UCSD-AML1 (cell line): ENCODE results near the gene CYP2U1.

Experiments
- DNase-seq: peaks from one replicate; lab custom pipeline; 2025; ENCODE audit not compliant: unreplicated experiment; lab: John Stamatoyannopoulos, UW

The CYP2U1 gene

DNA sequence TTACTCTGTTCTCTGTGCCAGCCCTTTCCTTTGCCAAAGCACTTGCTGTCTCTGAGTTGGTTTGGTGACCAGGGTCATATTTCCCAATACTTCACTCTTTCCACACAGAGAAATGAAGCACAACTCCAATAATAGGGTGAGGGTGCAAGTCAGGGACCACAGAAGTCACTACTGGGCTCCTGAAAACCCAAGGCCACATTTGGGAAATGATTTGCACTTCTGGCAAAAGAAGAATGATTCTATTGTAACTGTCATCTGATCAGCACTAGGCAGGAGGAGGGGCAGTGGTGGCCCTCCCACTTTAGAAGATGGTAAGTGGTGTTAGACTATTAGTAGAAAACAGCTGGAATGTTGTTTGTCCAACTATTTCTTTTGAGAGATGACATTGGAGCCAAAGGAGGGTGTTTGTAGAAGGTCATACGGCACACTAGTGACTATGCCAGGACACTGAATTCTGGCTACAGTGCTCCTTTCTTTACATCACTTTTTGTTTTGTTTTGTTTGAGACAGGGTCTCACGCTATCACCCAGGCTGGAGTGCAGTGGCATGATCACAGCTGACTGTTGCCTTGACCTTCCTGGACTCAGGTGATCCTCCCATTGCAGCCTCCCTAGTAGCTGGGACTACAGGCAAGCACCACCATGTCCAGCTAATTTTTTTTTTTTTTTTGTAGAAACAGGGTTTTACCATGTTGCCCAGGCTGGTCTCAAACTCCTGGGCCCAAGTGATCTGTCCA lies 47.5 kb downstream of the CYP2U1 start:
- no peak for DNase-seq

DNA sequence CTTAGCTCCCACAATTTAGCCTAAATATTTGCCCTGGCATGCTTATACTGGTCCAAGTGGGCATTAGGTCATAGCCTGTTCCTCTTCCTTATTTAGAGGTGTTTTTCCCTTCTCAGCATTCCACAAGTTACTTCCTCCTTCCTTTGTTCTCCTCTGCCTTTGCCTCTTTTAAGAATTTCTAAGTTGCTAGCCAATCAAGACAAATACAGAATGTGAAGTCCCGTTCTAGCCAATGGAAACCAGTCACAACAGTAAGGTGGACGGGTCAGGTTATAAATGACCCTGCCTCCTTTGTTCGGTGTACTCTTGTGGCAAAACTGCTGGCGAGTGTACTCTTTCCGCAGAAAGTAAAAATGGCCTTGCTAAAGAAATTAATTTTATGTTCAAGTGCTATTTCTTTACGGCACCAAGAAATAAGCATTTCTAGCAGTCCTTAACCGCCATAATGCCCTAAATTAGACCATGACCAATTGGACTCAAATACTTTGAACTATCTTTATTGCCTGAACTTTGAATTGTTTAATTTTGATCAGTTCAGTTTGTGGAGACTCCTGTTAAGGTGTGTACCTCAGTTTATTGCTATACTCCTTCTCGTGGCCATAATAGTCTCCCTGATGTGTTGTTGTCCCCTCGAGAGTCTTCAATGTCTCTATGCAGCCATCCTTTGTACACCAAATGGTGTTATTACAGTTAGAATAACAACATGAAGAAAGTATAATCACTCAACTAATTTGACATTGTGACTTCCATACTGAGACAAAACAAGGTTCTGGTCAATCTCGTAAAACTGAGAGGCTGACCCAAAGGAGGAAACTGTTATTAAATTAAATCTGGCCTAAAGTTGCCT lies 56.8 kb downstream of the CYP2U1 start:
- no peak for DNase-seq

DNA sequence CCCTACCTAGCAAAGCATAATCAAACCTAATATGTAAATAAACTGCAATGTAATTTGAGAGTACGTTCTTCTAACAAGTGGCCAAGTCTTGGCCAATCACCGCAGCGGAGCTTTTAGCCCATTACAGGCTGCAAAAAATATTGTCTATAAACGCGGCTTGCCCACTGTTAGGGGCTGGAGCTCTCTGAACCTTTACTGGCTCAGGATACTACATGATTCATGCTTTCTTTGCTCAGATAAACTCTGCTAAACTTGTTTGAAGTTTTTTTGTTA lies 57.4 kb downstream of the CYP2U1 start:
- no peak for DNase-seq

DNA sequence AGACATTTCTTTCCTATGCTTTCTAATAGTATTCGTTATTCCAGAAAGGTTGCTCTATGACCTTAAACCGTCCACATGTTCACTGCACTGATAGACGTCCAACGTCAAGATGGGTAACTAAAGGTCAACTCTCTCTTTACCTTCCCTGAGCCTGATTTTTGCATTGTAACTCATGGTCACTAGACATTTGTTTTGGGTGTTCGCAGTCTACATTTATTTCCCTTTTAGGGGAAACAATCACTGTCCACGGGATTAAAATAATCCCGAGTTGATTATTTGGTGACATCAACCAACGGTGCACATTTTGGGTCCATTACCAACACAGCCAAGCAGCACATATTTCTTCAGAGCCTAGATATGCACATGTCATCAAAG lies 57.8 kb downstream of the CYP2U1 start:
- DNase-seq, result no peak

DNA sequence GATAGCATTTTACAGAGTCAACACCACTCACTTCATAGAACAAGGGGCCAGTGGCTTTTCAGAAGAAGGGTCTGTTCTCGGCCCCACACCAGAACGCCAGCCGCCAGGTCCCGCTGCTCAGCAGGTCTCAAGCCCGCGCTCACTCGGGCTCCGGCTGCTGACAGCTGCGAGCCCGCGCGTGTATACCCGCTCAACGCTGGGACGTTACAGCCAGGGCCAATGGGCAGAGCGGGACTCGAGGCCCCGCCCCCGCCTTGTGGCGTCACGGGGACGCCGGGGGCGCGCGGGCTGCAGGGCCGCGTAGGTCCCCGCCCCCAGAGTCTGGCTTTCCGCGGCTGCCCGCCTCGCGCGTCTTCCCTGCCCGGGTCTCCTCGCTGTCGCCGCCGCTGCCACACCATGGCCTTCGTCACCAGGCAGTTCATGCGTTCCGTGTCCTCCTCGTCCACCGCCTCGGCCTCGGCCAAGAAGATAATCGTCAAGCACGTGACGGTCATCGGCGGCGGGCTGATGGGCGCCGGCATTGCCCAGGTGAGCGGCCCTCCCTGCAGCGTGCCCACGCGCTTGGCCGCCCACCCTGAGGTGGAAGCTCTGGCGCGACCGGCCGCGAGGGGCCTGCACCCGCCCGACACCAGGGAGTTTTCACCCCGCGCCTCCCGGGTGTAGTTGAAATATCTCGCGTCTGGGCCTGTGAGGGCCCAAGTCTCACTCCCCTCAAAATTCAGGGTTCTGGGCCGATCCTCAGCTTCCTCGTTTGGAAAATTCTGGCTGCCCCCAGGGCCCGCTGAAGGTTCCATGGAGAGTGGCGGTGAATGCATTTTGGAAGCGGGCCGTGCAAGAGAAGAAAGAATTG lies 58.4 kb downstream of the CYP2U1 start, which contains the start of gene HADH:
HADH (plus strand) TSS at position 353 of the 850 bp plus-strand sequence; CDS start at position 397, 44 bp downstream.
- peak; percentile 94 for DNase-seq

DNA sequence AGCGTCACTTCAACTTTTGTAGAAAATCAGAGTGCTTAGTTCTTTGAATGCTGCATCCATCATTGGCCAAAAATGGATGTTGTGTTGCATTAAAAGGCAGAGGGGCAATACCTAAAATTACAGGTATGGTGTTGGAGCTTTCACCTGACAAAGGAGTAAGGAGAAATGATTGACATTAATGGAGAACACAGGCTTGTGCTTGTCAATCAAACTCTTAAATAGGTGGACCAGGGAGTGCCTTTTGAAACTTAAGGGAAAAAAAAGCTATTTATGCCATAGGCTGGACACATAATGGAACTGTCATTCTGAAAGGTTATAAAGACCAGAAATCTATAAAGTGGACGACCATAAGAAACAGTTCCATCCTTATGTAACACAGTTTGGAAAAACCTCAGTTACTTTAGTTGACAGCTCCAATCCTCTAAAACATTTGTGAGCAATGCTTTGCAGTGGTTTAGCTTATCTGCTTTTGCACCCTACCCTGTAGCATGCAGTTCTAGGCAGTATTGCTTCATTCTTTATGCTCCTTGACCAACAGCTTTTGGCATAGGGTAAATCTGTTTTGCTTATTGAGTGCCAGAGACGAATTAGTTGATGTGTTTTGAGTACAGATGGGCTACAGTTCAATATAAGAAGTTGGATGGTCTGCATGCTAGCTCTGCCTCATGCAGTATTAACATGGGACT lies 60.7 kb downstream of the CYP2U1 start:
- DNase-seq, result no peak

DNA sequence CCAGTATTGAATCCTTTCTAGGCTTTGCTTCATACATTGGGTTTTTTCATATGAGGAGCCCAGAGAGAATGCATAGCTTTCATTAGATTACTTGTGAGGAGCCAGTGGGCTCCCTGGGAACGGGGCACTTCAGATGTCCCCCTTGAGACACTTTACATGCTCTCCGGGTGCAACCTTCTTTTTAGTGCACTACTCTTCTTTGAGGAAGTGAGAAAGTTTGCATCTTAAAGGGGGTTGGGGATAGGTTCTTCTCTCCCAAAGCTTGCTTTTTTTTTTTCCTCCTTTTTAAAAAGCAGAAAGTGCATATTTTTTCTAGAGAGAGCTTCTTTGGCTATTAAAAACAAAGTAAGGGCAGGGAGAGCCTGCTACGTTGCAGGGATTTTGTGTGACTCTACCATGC lies 62.6 kb downstream of the CYP2U1 start:
- DNase-seq, result no peak

DNA sequence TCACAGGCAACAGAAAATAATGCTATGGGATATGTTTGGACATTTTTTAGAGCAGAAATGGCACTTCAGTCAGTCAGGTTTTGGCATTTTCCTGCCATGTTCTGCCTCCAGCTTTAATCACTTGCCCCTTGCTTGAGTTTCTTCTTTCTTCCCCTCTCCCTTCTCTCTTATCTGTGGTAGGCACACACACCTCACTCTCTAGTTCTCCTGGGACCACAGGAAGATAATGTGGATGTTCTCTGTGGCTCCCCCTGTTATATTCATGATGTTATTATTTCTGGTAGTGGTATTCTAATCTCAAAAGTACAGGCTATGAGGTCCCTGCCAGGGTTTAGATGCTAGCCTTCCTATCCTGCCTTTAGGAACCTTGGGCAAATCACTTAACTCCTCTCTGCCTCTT lies 63.5 kb downstream of the CYP2U1 start:
- no peak for DNase-seq

DNA sequence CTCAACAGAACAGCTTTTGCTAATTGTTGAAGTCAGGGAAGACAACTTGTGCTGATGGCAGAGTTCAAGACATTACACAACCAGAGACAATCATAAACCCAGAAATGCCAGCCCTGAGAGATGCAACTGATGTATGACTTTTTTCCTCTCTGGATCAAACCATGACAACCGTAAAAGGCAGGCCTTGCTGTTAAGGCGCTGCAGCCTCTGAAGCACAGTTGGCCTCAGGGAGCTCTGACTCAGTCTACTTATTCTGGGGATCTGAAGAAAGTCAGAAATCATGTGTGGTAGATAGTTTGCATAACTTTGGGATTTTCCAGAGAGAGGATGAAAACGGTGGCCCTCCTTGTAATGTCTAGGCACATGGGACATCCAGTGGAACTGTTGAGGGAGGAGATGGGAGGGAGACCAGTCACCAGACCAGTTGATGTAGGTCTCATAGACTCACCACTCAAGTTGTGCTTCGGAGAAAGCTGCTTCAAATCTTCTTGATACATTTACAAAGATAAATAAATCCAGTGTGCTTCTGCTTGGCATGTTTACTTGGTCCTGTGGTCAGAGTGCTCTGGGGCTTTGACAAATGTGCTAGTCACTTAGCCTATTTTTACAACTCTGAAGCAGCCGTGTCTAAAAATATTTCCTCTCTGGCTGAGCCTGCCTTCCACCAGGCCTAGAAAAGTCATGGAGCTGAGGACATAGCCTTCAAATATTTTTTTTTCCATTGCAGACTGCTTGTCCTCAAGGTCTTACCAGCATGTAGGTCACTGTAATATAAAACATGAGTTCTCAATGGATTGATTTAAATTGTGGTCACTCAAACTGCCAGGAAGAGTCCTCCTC lies 65.8 kb downstream of the CYP2U1 start:
- DNase-seq, result no peak

DNA sequence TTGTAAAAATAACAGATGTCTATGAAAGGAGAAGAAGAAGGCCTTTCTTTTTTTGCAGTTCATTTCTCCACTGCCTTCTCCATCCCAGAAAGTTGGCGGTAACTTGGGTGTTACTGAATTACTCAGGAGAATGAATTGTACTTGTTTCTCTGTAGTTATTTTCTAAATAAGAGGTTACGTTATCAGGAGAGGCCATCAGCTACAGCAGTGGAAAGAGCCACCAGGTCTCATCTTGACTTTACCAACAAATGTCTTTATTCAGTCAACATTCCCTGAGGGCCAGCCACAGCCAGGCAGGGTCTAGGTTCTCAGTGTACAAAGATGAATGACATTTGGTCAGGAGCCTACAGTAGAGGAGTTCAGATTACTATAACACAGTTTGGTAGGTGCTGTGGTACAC lies 66.4 kb downstream of the CYP2U1 start:
- no peak for DNase-seq

DNA sequence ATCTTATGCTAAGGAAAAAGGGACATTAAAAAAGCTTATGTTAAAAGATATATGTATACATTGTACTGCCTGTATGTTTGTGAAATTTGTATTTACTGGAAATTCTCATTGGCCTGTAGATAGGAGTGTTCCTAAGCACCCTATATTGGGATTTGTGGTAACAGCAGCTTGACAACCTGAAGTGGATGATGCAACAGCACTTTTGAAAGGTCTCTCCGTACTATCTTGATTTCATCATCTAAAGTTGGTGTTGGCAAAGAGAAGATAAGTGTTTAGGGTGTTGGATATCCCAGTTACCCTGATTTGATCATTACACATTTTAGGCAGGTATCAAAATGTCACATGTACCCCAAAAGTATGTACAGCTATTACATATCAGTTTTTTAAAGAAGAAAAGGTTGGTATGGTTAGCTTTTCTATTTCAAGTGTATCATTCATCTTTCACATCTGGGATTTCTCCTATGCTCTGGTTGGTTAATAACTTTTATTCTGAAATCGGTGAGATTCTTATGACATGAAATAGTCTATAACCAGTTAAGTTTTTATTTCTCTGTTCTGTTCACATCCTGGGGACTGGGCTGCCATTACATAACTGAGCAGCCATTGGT lies 68.7 kb downstream of the CYP2U1 start:
- DNase-seq, result no peak

DNA sequence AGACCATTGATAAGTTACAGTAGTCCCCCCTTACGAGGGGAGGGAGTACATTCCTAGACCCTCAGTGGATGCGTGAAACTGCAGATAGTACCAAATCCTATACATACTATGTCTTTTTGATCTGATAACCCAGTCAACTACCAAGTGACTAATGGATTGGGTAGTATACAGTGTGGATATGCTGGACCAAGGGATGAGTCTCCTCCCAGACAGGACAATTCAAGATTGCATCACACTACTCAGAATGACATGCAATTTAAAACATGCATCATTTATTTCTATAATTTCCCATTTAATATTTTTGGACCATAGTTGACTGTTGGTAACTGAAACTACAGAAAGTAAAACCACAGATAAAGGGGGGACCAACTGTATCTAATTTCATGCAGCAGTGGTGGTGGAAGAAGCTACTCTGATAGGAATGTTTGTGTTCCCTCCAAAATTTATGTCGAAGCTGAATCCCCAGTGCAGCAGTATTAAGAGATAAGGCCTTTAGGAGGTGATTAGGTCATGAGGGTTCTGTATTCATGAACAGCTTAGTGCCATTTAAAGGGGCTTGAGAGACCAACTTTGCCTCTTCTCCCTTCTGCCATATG lies 70.3 kb downstream of the CYP2U1 start:
- no peak for DNase-seq
